Measurements from ENCODE around the gene PRR20G. TPM values are rescaled to one million over a fixed set of nuclear protein-coding genes. Genes with fewer than 3 reads are reported as not detected.

PRR20G gene
- polyA plus RNA-seq (2013, experiment 1 of 2), result not detected
- not detected for polyA plus RNA-seq (2013, experiment 2 of 2)

GRCh38 chr3:127287840-127288239, at the start of gene PRR20G:
Gene PRR20G, minus strand, starts transcription at chr3:127288046. Its CDS starts 681 bp downstream, at chr3:127287365.
- no peak within 1 kb of the TSS for H3K4me3 ChIP-seq (ENCODE audit: extremely low read depth, insufficient read depth, low read length, poor library complexity, severe bottlenecking)
- no peaks in the 10 kb centered on the region for H3K4me1 ChIP-seq (ENCODE audit: control insufficient read depth, insufficient read depth, low read length, poor library complexity, severe bottlenecking)
- peaks cover 8% of the 10 kb centered on the region for H3K9me3 ChIP-seq (ENCODE audit: control insufficient read depth, low read length)
- no peak within 1 kb of the TSS for H3K27ac ChIP-seq (ENCODE audit: low read depth, low read length, severe bottlenecking)
- H3K36me3 ChIP-seq (ENCODE audit: control insufficient read depth, insufficient read depth, low read length), result no peaks in the 10 kb centered on the region
- WGBS, 2 experiments (ENCODE audit: insufficient coverage in 2 of 2), result 77 to 84% methylated on average over 9 to 14 of the region's 17 CpGs

- 90 to 96% methylated on average over 7 of the region's 7 CpGs for WGBS, 2 experiments (ENCODE audit: insufficient coverage in 2 of 2)
- no peak overlapping the region for H3K27ac ChIP-seq (ENCODE audit: low read depth, low read length, severe bottlenecking)
- H3K4me3 ChIP-seq (ENCODE audit: extremely low read depth, insufficient read depth, low read length, poor library complexity, severe bottlenecking), result no peak overlapping the region
Measured at GRCh38 chr3:127337001-127337400, 49.2 kb upstream of the PRR20G start.

GRCh38 chr3:127336101-127336500, 48.3 kb upstream of the PRR20G start:
- H3K27ac ChIP-seq (ENCODE audit: low read depth, low read length, severe bottlenecking), result no peak overlapping the region
- no peaks in the 10 kb centered on the region for H3K4me1 ChIP-seq (ENCODE audit: control insufficient read depth, insufficient read depth, low read length, poor library complexity, severe bottlenecking)
- H3K9me3 ChIP-seq (ENCODE audit: control insufficient read depth, low read length), result peaks cover 4% of the 10 kb centered on the region
- no peaks in the 10 kb centered on the region for H3K36me3 ChIP-seq (ENCODE audit: control insufficient read depth, insufficient read depth, low read length)
- WGBS, 2 experiments (ENCODE audit: insufficient coverage in 2 of 2), result 77 to 78% methylated on average over 3 to 5 of the region's 5 CpGs
- no peak overlapping the region for H3K4me3 ChIP-seq (ENCODE audit: extremely low read depth, insufficient read depth, low read length, poor library complexity, severe bottlenecking)

More at GRCh38 chr3:127337001-127337400, 49.2 kb upstream of the PRR20G start:
- H3K9me3 ChIP-seq (ENCODE audit: control insufficient read depth, low read length), result peaks cover 4% of the 10 kb centered on the region
- no peaks in the 10 kb centered on the region for H3K36me3 ChIP-seq (ENCODE audit: control insufficient read depth, insufficient read depth, low read length)
- no peaks in the 10 kb centered on the region for H3K4me1 ChIP-seq (ENCODE audit: control insufficient read depth, insufficient read depth, low read length, poor library complexity, severe bottlenecking)

- no peaks in the 10 kb centered on the region for H3K4me1 ChIP-seq (ENCODE audit: control insufficient read depth, insufficient read depth, low read length, poor library complexity, severe bottlenecking)
- H3K4me3 ChIP-seq (ENCODE audit: extremely low read depth, insufficient read depth, low read length, poor library complexity, severe bottlenecking), result no peak overlapping the region
- no peaks in the 10 kb centered on the region for H3K36me3 ChIP-seq (ENCODE audit: control insufficient read depth, insufficient read depth, low read length)
- no CpG with 5 or more reads among the region's 2 CpGs for WGBS, 2 experiments (ENCODE audit: insufficient coverage in 2 of 2)
- H3K27ac ChIP-seq (ENCODE audit: low read depth, low read length, severe bottlenecking), result no peak overlapping the region
- H3K9me3 ChIP-seq (ENCODE audit: control insufficient read depth, low read length), result peaks cover 8% of the 10 kb centered on the region
Measured at GRCh38 chr3:127330385-127330784, 42.5 kb upstream of the PRR20G start.

GRCh38 chr3:127329631-127330285, 41.9 kb upstream of the PRR20G start:
- 83 to 100% methylated on average over 1 of the region's 2 CpGs for WGBS, 2 experiments (ENCODE audit: insufficient coverage in 2 of 2)
- no peaks in the 10 kb centered on the region for H3K4me1 ChIP-seq (ENCODE audit: control insufficient read depth, insufficient read depth, low read length, poor library complexity, severe bottlenecking)
- peaks cover 8% of the 10 kb centered on the region for H3K9me3 ChIP-seq (ENCODE audit: control insufficient read depth, low read length)
- H3K36me3 ChIP-seq (ENCODE audit: control insufficient read depth, insufficient read depth, low read length), result no peaks in the 10 kb centered on the region
- H3K4me3 ChIP-seq (ENCODE audit: extremely low read depth, insufficient read depth, low read length, poor library complexity, severe bottlenecking), result no peak overlapping the region
- H3K27ac ChIP-seq (ENCODE audit: low read depth, low read length, severe bottlenecking), result no peak overlapping the region

- peaks cover 4% of the 10 kb centered on the region for H3K9me3 ChIP-seq (ENCODE audit: control insufficient read depth, low read length)
- H3K4me3 ChIP-seq (ENCODE audit: extremely low read depth, insufficient read depth, low read length, poor library complexity, severe bottlenecking), result no peak overlapping the region
- H3K27ac ChIP-seq (ENCODE audit: low read depth, low read length, severe bottlenecking), result no peak overlapping the region
- no peaks in the 10 kb centered on the region for H3K4me1 ChIP-seq (ENCODE audit: control insufficient read depth, insufficient read depth, low read length, poor library complexity, severe bottlenecking)
- no peaks in the 10 kb centered on the region for H3K36me3 ChIP-seq (ENCODE audit: control insufficient read depth, insufficient read depth, low read length)
Measured at GRCh38 chr3:127328421-127328820, 40.6 kb upstream of the PRR20G start.

- Histone ChIP-seq H3K9me3 (ENCODE audit: control insufficient read depth, low read length) (peaks cover 4% of the 10 kb centered on the region), H3K36me3 (ENCODE audit: control insufficient read depth, insufficient read depth, low read length) (no peaks in the 10 kb centered on the region), H3K4me1 (ENCODE audit: control insufficient read depth, insufficient read depth, low read length, poor library complexity, severe bottlenecking) (no peaks in the 10 kb centered on the region), H3K27ac (ENCODE audit: low read depth, low read length, severe bottlenecking) (no peak overlapping the region), H3K4me3 (ENCODE audit: extremely low read depth, insufficient read depth, low read length, poor library complexity, severe bottlenecking) (no peak overlapping the region)
Measured at GRCh38 chr3:127326341-127326740, 38.5 kb upstream of the PRR20G start.

- H3K4me3 ChIP-seq (ENCODE audit: extremely low read depth, insufficient read depth, low read length, poor library complexity, severe bottlenecking), result no peak overlapping the region
- 80 to 83% methylated on average over 1 of the region's 1 CpG for WGBS, 2 experiments (ENCODE audit: insufficient coverage in 2 of 2)
- peaks cover 4% of the 10 kb centered on the region for H3K9me3 ChIP-seq (ENCODE audit: control insufficient read depth, low read length)
- no peaks in the 10 kb centered on the region for H3K4me1 ChIP-seq (ENCODE audit: control insufficient read depth, insufficient read depth, low read length, poor library complexity, severe bottlenecking)
- no peaks in the 10 kb centered on the region for H3K36me3 ChIP-seq (ENCODE audit: control insufficient read depth, insufficient read depth, low read length)
- no peak overlapping the region for H3K27ac ChIP-seq (ENCODE audit: low read depth, low read length, severe bottlenecking)
Measured at GRCh38 chr3:127325629-127325961, 37.7 kb upstream of the PRR20G start.

GRCh38 chr3:127324913-127325628, 37.2 kb upstream of the PRR20G start:
- Histone ChIP-seq H3K4me1 (ENCODE audit: control insufficient read depth, insufficient read depth, low read length, poor library complexity, severe bottlenecking) (no peaks in the 10 kb centered on the region), H3K9me3 (ENCODE audit: control insufficient read depth, low read length) (peaks cover 4% of the 10 kb centered on the region), H3K27ac (ENCODE audit: low read depth, low read length, severe bottlenecking) (no peak overlapping the region), H3K4me3 (ENCODE audit: extremely low read depth, insufficient read depth, low read length, poor library complexity, severe bottlenecking) (no peak overlapping the region), H3K36me3 (ENCODE audit: control insufficient read depth, insufficient read depth, low read length) (no peaks in the 10 kb centered on the region)
- 80% methylated on average over 3 of the region's 4 CpGs; no CpG with 5 or more reads in 1 of the 2 experiments for WGBS, 2 experiments (ENCODE audit: insufficient coverage in 2 of 2)

GRCh38 chr3:127324076-127324475, 36.2 kb upstream of the PRR20G start:
- no peaks in the 10 kb centered on the region for H3K9me3 ChIP-seq (ENCODE audit: control insufficient read depth, low read length)
- no peaks in the 10 kb centered on the region for H3K36me3 ChIP-seq (ENCODE audit: control insufficient read depth, insufficient read depth, low read length)
- no peak overlapping the region for H3K27ac ChIP-seq (ENCODE audit: low read depth, low read length, severe bottlenecking)
- H3K4me1 ChIP-seq (ENCODE audit: control insufficient read depth, insufficient read depth, low read length, poor library complexity, severe bottlenecking), result no peaks in the 10 kb centered on the region
- H3K4me3 ChIP-seq (ENCODE audit: extremely low read depth, insufficient read depth, low read length, poor library complexity, severe bottlenecking), result no peak overlapping the region
- WGBS, 2 experiments (ENCODE audit: insufficient coverage in 2 of 2), result 59 to 75% methylated on average over 2 of the region's 3 CpGs

- WGBS, 2 experiments (ENCODE audit: insufficient coverage in 2 of 2), result 87 to 91% methylated on average over 3 to 4 of the region's 5 CpGs
- H3K9me3 ChIP-seq (ENCODE audit: control insufficient read depth, low read length), result no peaks in the 10 kb centered on the region
- no peak overlapping the region for H3K4me3 ChIP-seq (ENCODE audit: extremely low read depth, insufficient read depth, low read length, poor library complexity, severe bottlenecking)
- H3K27ac ChIP-seq (ENCODE audit: low read depth, low read length, severe bottlenecking), result no peak overlapping the region
- no peaks in the 10 kb centered on the region for H3K36me3 ChIP-seq (ENCODE audit: control insufficient read depth, insufficient read depth, low read length)
- no peaks in the 10 kb centered on the region for H3K4me1 ChIP-seq (ENCODE audit: control insufficient read depth, insufficient read depth, low read length, poor library complexity, severe bottlenecking)
Measured at GRCh38 chr3:127323581-127323980, 35.7 kb upstream of the PRR20G start.
